ENCODE data around the gene DMC1.

- TF ChIP-seq CTCF (CRISPR knock-in tag; IDR thresholded peaks at IDR 0.05) (no peak), ZNF513 (CRISPR knock-in tag; conservative IDR thresholded peaks at IDR 0.05) (no peak), MNT (IDR thresholded peaks at IDR 0.05) (no peak), SKIL (CRISPR knock-in tag; IDR thresholded peaks at IDR 0.05; ENCODE audit: borderline replicate concordance) (no peak), MBD4 (IDR thresholded peaks at IDR 0.05; ENCODE audit: borderline replicate concordance, low read length) (no peak), RBFOX2 (IDR thresholded peaks at IDR 0.05; ENCODE audit: low read depth, low read length) (no peak)
Measured at GRCh38 chr22:38565441-38565840, 4.5 kb downstream of the DMC1 start.
